ENCODE measurements around the gene TMEM138. TPM values are rescaled to one million over a fixed set of nuclear protein-coding genes. Genes with fewer than 3 reads are reported as not detected.

The TMEM138 gene
- total RNA-seq: 10 to 100 TPM; 31.9 to 38.2 TPM
- polyA plus RNA-seq: 10 to 100 TPM; 41.3 to 71.3 TPM
- long read RNA-seq, donor 1, transcript TMEM138-201 (5 exons, 1,848 nt): major isoform, 16 of 37 reads
- long read RNA-seq, donor 1, partial matches to known transcripts: 0 of 37 reads
- long read RNA-seq, donor 1, other reads (novel, unspliced or antisense): 16 of 37 reads
- long read RNA-seq, donor 2, partial matches to known transcripts: 0 of 6 reads
- long read RNA-seq, donor 2, other reads (novel, unspliced or antisense): 1 of 6 reads

- Histone ChIP-seq H3K4me3 (ENCODE audit: low read length in 2 of 2) (peak within 1 kb of the TSS; percentile 48 to 95), H3K36me3 (ENCODE audit: control insufficient read depth in 1 of 2, insufficient read depth in 2 of 2, low read length in 1 of 2) (peaks cover 2 to 9% of the 10 kb centered on the region in 2 donors), H3K4me1 (ENCODE audit: control insufficient read depth in 1 of 2, insufficient read depth in 2 of 2, low read length in 2 of 2) (no peaks in the 10 kb centered on the region), H3K9me3 (ENCODE audit: control insufficient read depth, low read length) (no peaks in the 10 kb centered on the region), H3K27ac (ENCODE audit: low read depth in 1 of 2, low read length in 2 of 2) (peak within 1 kb of the TSS in 1 of 2 donors; percentile 94), H3K27me3 (ENCODE audit: control insufficient read depth in 1 of 2, insufficient read depth in 2 of 2, low read length in 1 of 2) (no peaks in the 10 kb centered on the region)
- ATAC-seq (ENCODE audit: low FRiP score): peak; percentile 97
- peak; percentile 96 for DNase-seq
- intact Hi-C loops (cut with DNase I): no loop called here
- 0 to 1% methylated on average over 63 of the region's 63 CpGs for WGBS, 2 donors
These were observed at the start of gene TMEM138, which contains the start of gene CYB561A3 for GRCh38 chr11:61361741-61362541. Gene TMEM138 (plus strand): TSS chr11:61362374. CDS start chr11:61364391, 2,017 bp downstream. Gene CYB561A3 (minus strand): TSS chr11:61361882. CDS start chr11:61356713, 5,169 bp downstream.

GRCh38 chr11:61315260-61315659, 46.9 kb upstream of the TMEM138 start:
- intact Hi-C loops (cut with DNase I): no loop called here
- no peak overlapping the region for H3K4me3 ChIP-seq (ENCODE audit: low read length in 2 of 2)

GRCh38 chr11:61325649-61326414, 36.3 kb upstream of the TMEM138 start:
- H3K27ac ChIP-seq (ENCODE audit: low read depth in 1 of 2, low read length in 2 of 2): no peak overlapping the region
- no peak for ATAC-seq (ENCODE audit: low FRiP score)
- H3K9me3 ChIP-seq (ENCODE audit: control insufficient read depth, low read length): no peaks in the 10 kb centered on the region
- WGBS, 2 donors: 86 to 87% methylated on average over 2 of the region's 2 CpGs
- no peaks in the 10 kb centered on the region for H3K4me1 ChIP-seq (ENCODE audit: control insufficient read depth in 1 of 2, insufficient read depth in 2 of 2, low read length in 2 of 2)
- peaks cover 7 to 13% of the 10 kb centered on the region in 2 donors for H3K36me3 ChIP-seq (ENCODE audit: control insufficient read depth in 1 of 2, insufficient read depth in 2 of 2, low read length in 1 of 2)
- intact Hi-C loops (cut with DNase I): no loop called here
- H3K27me3 ChIP-seq (ENCODE audit: control insufficient read depth in 1 of 2, insufficient read depth in 2 of 2, low read length in 1 of 2): peaks cover 0 to 2% of the 10 kb centered on the region in 2 donors
- no peak overlapping the region for H3K4me3 ChIP-seq (ENCODE audit: low read length in 2 of 2)
- peak in 1 of 2 donors; percentile 9 for DNase-seq

More at GRCh38 chr11:61315260-61315659, 46.9 kb upstream of the TMEM138 start:
- H3K36me3 ChIP-seq (ENCODE audit: control insufficient read depth in 1 of 2, insufficient read depth in 2 of 2, low read length in 1 of 2): peaks cover 10 to 20% of the 10 kb centered on the region in 2 donors
- DNase-seq (no peak), ATAC-seq (ENCODE audit: low FRiP score) (no peak)
- no peaks in the 10 kb centered on the region for H3K4me1 ChIP-seq (ENCODE audit: control insufficient read depth in 1 of 2, insufficient read depth in 2 of 2, low read length in 2 of 2)
- H3K27ac ChIP-seq (ENCODE audit: low read depth in 1 of 2, low read length in 2 of 2): no peak overlapping the region
- WGBS, 2 donors: 51 to 64% methylated on average over 2 of the region's 2 CpGs
- no peaks in the 10 kb centered on the region for H3K27me3 ChIP-seq (ENCODE audit: control insufficient read depth in 1 of 2, insufficient read depth in 2 of 2, low read length in 1 of 2)
- H3K9me3 ChIP-seq (ENCODE audit: control insufficient read depth, low read length): no peaks in the 10 kb centered on the region

GRCh38 chr11:61327669-61328071, 34.5 kb upstream of the TMEM138 start:
- no peak for DNase-seq
- no peak for ATAC-seq (ENCODE audit: low FRiP score)
- H3K36me3 ChIP-seq (ENCODE audit: control insufficient read depth in 1 of 2, insufficient read depth in 2 of 2, low read length in 1 of 2): peaks cover 5 to 8% of the 10 kb centered on the region in 2 donors
- H3K27me3 ChIP-seq (ENCODE audit: control insufficient read depth in 1 of 2, insufficient read depth in 2 of 2, low read length in 1 of 2): peaks cover 0 to 2% of the 10 kb centered on the region in 2 donors
- H3K4me1 ChIP-seq (ENCODE audit: control insufficient read depth in 1 of 2, insufficient read depth in 2 of 2, low read length in 2 of 2): peaks cover 0 to 4% of the 10 kb centered on the region in 2 donors
- intact Hi-C loops (cut with DNase I): no loop called here
- no peaks in the 10 kb centered on the region for H3K9me3 ChIP-seq (ENCODE audit: control insufficient read depth, low read length)
- no peak overlapping the region for H3K4me3 ChIP-seq (ENCODE audit: low read length in 2 of 2)
- H3K27ac ChIP-seq (ENCODE audit: low read depth in 1 of 2, low read length in 2 of 2): no peak overlapping the region

GRCh38 chr11:61328351-61328750, 33.8 kb upstream of the TMEM138 start:
- peaks cover 2 to 4% of the 10 kb centered on the region in 2 donors for H3K36me3 ChIP-seq (ENCODE audit: control insufficient read depth in 1 of 2, insufficient read depth in 2 of 2, low read length in 1 of 2)
- 81 to 84% methylated on average over 9 of the region's 9 CpGs for WGBS, 2 donors
- no peak overlapping the region for H3K4me3 ChIP-seq (ENCODE audit: low read length in 2 of 2)
- DNase-seq (peak in 1 of 2 donors; percentile 41), ATAC-seq (ENCODE audit: low FRiP score) (no peak)
- H3K4me1 ChIP-seq (ENCODE audit: control insufficient read depth in 1 of 2, insufficient read depth in 2 of 2, low read length in 2 of 2): peaks cover 0 to 4% of the 10 kb centered on the region in 2 donors
- intact Hi-C loops (cut with DNase I): no loop called here
- no peak overlapping the region for H3K27ac ChIP-seq (ENCODE audit: low read depth in 1 of 2, low read length in 2 of 2)
- no peaks in the 10 kb centered on the region for H3K27me3 ChIP-seq (ENCODE audit: control insufficient read depth in 1 of 2, insufficient read depth in 2 of 2, low read length in 1 of 2)
- H3K9me3 ChIP-seq (ENCODE audit: control insufficient read depth, low read length): no peaks in the 10 kb centered on the region

GRCh38 chr11:61329871-61330270, 32.3 kb upstream of the TMEM138 start:
- H3K27ac ChIP-seq (ENCODE audit: low read depth in 1 of 2, low read length in 2 of 2): no peak overlapping the region
- intact Hi-C loops (cut with DNase I): no loop called here
- 91 to 93% methylated on average over 4 of the region's 4 CpGs for WGBS, 2 donors
- DNase-seq (no peak), ATAC-seq (ENCODE audit: low FRiP score) (no peak)
- no peaks in the 10 kb centered on the region for H3K27me3 ChIP-seq (ENCODE audit: control insufficient read depth in 1 of 2, insufficient read depth in 2 of 2, low read length in 1 of 2)
- H3K36me3 ChIP-seq (ENCODE audit: control insufficient read depth in 1 of 2, insufficient read depth in 2 of 2, low read length in 1 of 2): peaks cover 0 to 4% of the 10 kb centered on the region in 2 donors
- H3K4me3 ChIP-seq (ENCODE audit: low read length in 2 of 2): no peak overlapping the region
- H3K9me3 ChIP-seq (ENCODE audit: control insufficient read depth, low read length): no peaks in the 10 kb centered on the region
- H3K4me1 ChIP-seq (ENCODE audit: control insufficient read depth in 1 of 2, insufficient read depth in 2 of 2, low read length in 2 of 2): peaks cover 0 to 4% of the 10 kb centered on the region in 2 donors

- no peaks in the 10 kb centered on the region for H3K27me3 ChIP-seq (ENCODE audit: control insufficient read depth in 1 of 2, insufficient read depth in 2 of 2, low read length in 1 of 2)
- intact Hi-C loops (cut with DNase I): no loop called here
- peak overlapping the region in 1 of 2 donors; percentile 72 for H3K4me3 ChIP-seq (ENCODE audit: low read length in 2 of 2)
- H3K36me3 ChIP-seq (ENCODE audit: control insufficient read depth in 1 of 2, insufficient read depth in 2 of 2, low read length in 1 of 2): no peaks in the 10 kb centered on the region
- WGBS, 2 donors: 59 to 69% methylated on average over 6 of the region's 6 CpGs
- ATAC-seq (ENCODE audit: low FRiP score) (no peak), DNase-seq (no peak)
- no peak overlapping the region for H3K27ac ChIP-seq (ENCODE audit: low read depth in 1 of 2, low read length in 2 of 2)
- peaks cover 0 to 4% of the 10 kb centered on the region in 2 donors for H3K4me1 ChIP-seq (ENCODE audit: control insufficient read depth in 1 of 2, insufficient read depth in 2 of 2, low read length in 2 of 2)
- no peaks in the 10 kb centered on the region for H3K9me3 ChIP-seq (ENCODE audit: control insufficient read depth, low read length)
These were observed 30.5 kb upstream of the TMEM138 start for GRCh38 chr11:61331651-61332050.

- ATAC-seq (ENCODE audit: low FRiP score) (no peak), DNase-seq (no peak)
- peaks cover 0 to 4% of the 10 kb centered on the region in 2 donors for H3K4me1 ChIP-seq (ENCODE audit: control insufficient read depth in 1 of 2, insufficient read depth in 2 of 2, low read length in 2 of 2)
- peak overlapping the region in 1 of 2 donors; percentile 64 for H3K27ac ChIP-seq (ENCODE audit: low read depth in 1 of 2, low read length in 2 of 2)
- intact Hi-C loops (cut with DNase I): no loop called here
- H3K36me3 ChIP-seq (ENCODE audit: control insufficient read depth in 1 of 2, insufficient read depth in 2 of 2, low read length in 1 of 2): no peaks in the 10 kb centered on the region
- H3K4me3 ChIP-seq (ENCODE audit: low read length in 2 of 2): peak overlapping the region; percentile 72 to 85
- no peaks in the 10 kb centered on the region for H3K27me3 ChIP-seq (ENCODE audit: control insufficient read depth in 1 of 2, insufficient read depth in 2 of 2, low read length in 1 of 2)
- no peaks in the 10 kb centered on the region for H3K9me3 ChIP-seq (ENCODE audit: control insufficient read depth, low read length)
- WGBS, 2 donors: 1% methylated on average over 24 of the region's 24 CpGs
These were observed 29.8 kb upstream of the TMEM138 start for GRCh38 chr11:61332281-61332796.
